H9 (cell line): Measurements from ENCODE around the gene TMCC2. TPM values are rescaled to one million over a fixed set of nuclear protein-coding genes. Genes with fewer than 3 reads are reported as not detected.

Experiments used
- DNase-seq: peaks from one replicate; pipeline ENCODE4 v3.0.0-alpha.2; 2017
- H2AFZ ChIP-seq: one replicate; pipeline ENCODE4 v1.6.1; 2013; ENCODE audit warnings: mild to moderate bottlenecking, low read length, control low read depth, moderate library complexity
- H2AK5ac ChIP-seq: 2 replicates; pipeline ENCODE4 v1.6.1; 2013; ENCODE audit warnings: low read length, control low read depth, mixed read lengths; ENCODE audit not compliant: insufficient read length
- H2BK120ac ChIP-seq: one replicate; pipeline ENCODE4 v1.6.1; 2013; ENCODE audit warnings: low read depth, mild to moderate bottlenecking, low read length, control low read depth, inconsistent platforms; ENCODE audit not compliant: poor library complexity, severe bottlenecking
- H2BK12ac ChIP-seq: 2 replicates; pipeline ENCODE4 v1.6.1; 2013; ENCODE audit warnings: low read length, control low read depth, mixed read lengths, low read depth; ENCODE audit not compliant: insufficient read length
- H2BK15ac ChIP-seq: 2 replicates; pipeline ENCODE4 v1.6.1; 2013; ENCODE audit warnings: low read depth, low read length, control low read depth
- H2BK20ac ChIP-seq: one replicate; pipeline ENCODE4 v1.6.1; 2013; ENCODE audit warnings: low read depth, mild to moderate bottlenecking, low read length, control low read depth, inconsistent platforms; ENCODE audit not compliant: poor library complexity, severe bottlenecking
- H2BK5ac ChIP-seq: 2 replicates; pipeline ENCODE4 v1.6.1; 2013; ENCODE audit warnings: low read length, control low read depth, mixed read lengths; ENCODE audit not compliant: insufficient read length
- H3K14ac ChIP-seq: 2 replicates; pipeline ENCODE4 v1.6.1; 2013; ENCODE audit warnings: low read length, control low read depth; ENCODE audit not compliant: insufficient read depth
- H3K18ac ChIP-seq: 2 replicates; pipeline ENCODE4 v1.6.1; 2013; ENCODE audit warnings: low read depth, mild to moderate bottlenecking, mixed read lengths, low read length, control low read depth; ENCODE audit not compliant: insufficient read length
- H3K23ac ChIP-seq: 2 replicates; pipeline ENCODE4 v1.6.1; 2013; ENCODE audit warnings: low read length, control low read depth, mixed read lengths, low read depth; ENCODE audit not compliant: insufficient read length
- H3K23me2 ChIP-seq: 2 replicates; pipeline ENCODE4 v1.6.1; 2013; ENCODE audit warnings: low read depth, mild to moderate bottlenecking, mixed read lengths, low read length, control low read depth; ENCODE audit not compliant: insufficient read length, poor library complexity, severe bottlenecking
- H3K27ac ChIP-seq: 2 replicates; pipeline ENCODE4 v1.5.1; 2013; ENCODE audit warnings: low read length, control low read depth, mixed read lengths, low read depth; ENCODE audit not compliant: insufficient read length
- H3K27me3 ChIP-seq: 2 replicates; pipeline ENCODE4 v1.6.1; 2013; ENCODE audit warnings: low read length, control low read depth, inconsistent platforms; ENCODE audit not compliant: insufficient read depth
- H3K4ac ChIP-seq: 2 replicates; pipeline ENCODE4 v1.6.1; 2013; ENCODE audit warnings: low read depth, mild to moderate bottlenecking, control low read depth, inconsistent platforms, low read length, moderate library complexity
- H3K4me1 ChIP-seq: 2 replicates; pipeline ENCODE4 v1.6.1; 2013; ENCODE audit warnings: low read length, control low read depth, inconsistent platforms; ENCODE audit not compliant: insufficient read depth
- H3K4me2 ChIP-seq: 2 replicates; pipeline ENCODE4 v1.6.1; 2013; ENCODE audit warnings: low read length, control low read depth, mixed read lengths; ENCODE audit not compliant: insufficient read length, insufficient read depth
- H3K56ac ChIP-seq: 2 replicates; pipeline ENCODE4 v1.6.1; 2013; ENCODE audit warnings: low read depth, mild to moderate bottlenecking, mixed read lengths, low read length, control low read depth; ENCODE audit not compliant: insufficient read length
- H3K79me1 ChIP-seq: 2 replicates; pipeline ENCODE4 v1.6.1; 2013; ENCODE audit warnings: low read depth, mild to moderate bottlenecking, moderate library complexity, low read length, control low read depth, inconsistent platforms; ENCODE audit not compliant: insufficient read depth, poor library complexity, severe bottlenecking
- H3K79me2 ChIP-seq: 2 replicates; pipeline ENCODE4 v1.6.1; 2013; ENCODE audit warnings: low read length, control low read depth, inconsistent platforms; ENCODE audit not compliant: insufficient read depth
- H3K9ac ChIP-seq: 2 replicates; pipeline ENCODE4 v1.6.1; 2013; ENCODE audit warnings: low read length, control low read depth, mixed read lengths; ENCODE audit not compliant: insufficient read length; ENCODE audit errors: extremely low read depth
- H3K9me3 ChIP-seq: one replicate; pipeline ENCODE4 v1.6.1; 2013; ENCODE audit warnings: low read depth, low read length, inconsistent platforms; ENCODE audit not compliant: control insufficient read depth
- H3T11ph ChIP-seq: one replicate; pipeline ENCODE4 v1.6.1; 2013; ENCODE audit warnings: mild to moderate bottlenecking, low read length, control low read depth, inconsistent platforms
- H4K20me1 ChIP-seq: one replicate; pipeline ENCODE4 v1.6.1; 2013; ENCODE audit not compliant: control insufficient read depth, insufficient read length, insufficient read depth
- H4K5ac ChIP-seq: 2 replicates; pipeline ENCODE4 v1.6.1; 2013; ENCODE audit warnings: low read depth, mild to moderate bottlenecking, mixed read lengths, low read length, control low read depth; ENCODE audit not compliant: insufficient read length
- H4K8ac ChIP-seq: replicated peaks from 2 replicates; pipeline ENCODE4 v1.6.1; 2013; ENCODE audit warnings: low read length, control low read depth, mixed read lengths, low read depth; ENCODE audit not compliant: insufficient read length
- H4K91ac ChIP-seq: 2 replicates; pipeline ENCODE4 v1.6.1; 2013; ENCODE audit warnings: low read depth, mild to moderate bottlenecking, moderate library complexity, mixed read lengths, low read length, control low read depth; ENCODE audit not compliant: insufficient read length
- H3K27ac Mint-ChIP-seq, 3 experiments: 2 replicates in 2 of 3; 3 replicates in 1 of 3; pipeline ENCODE4 v1.8.0; 2020 to 2021; ENCODE audit warnings: mixed read lengths in 3 of 3, mild to moderate bottlenecking in 1 of 3, moderate library complexity in 1 of 3
- H3K27me3 Mint-ChIP-seq: 2 replicates; pipeline ENCODE4 v1.8.0; 2021; ENCODE audit warnings: low read depth, mild to moderate bottlenecking, moderate library complexity, mixed read lengths
- H3K36me3 Mint-ChIP-seq, 3 experiments: 2 replicates in 2 of 3; 3 replicates in 1 of 3; pipeline ENCODE4 v1.8.0; 2020 to 2021; ENCODE audit warnings: low read depth in 3 of 3, mixed read lengths in 3 of 3; ENCODE audit not compliant: insufficient read depth in 1 of 3
- H3K4me1 Mint-ChIP-seq, 2 experiments: 2 replicates each; pipeline ENCODE4 v1.8.0; 2020; ENCODE audit warnings: mixed read lengths in 2 of 2
- H3K4me3 Mint-ChIP-seq, 2 experiments: 2 replicates in 1 of 2; 3 replicates in 1 of 2; pipeline ENCODE4 v1.8.0; 2020 to 2021; ENCODE audit warnings: mild to moderate bottlenecking in 2 of 2, mixed read lengths in 2 of 2, moderate library complexity in 1 of 2
- H3K9me3 Mint-ChIP-seq, 2 experiments: 2 replicates in 1 of 2; 3 replicates in 1 of 2; pipeline ENCODE4 v1.8.0; 2020; ENCODE audit warnings: mild to moderate bottlenecking in 2 of 2, mixed read lengths in 2 of 2, moderate library complexity in 1 of 2
- CTCF ChIP-seq: fragments of 200-600 bp; sonication (generic); conservative IDR thresholded peaks from 3 replicates; pipeline ENCODE4 v1.8.0; 2021; ENCODE audit warnings: antibody characterized with exemption, mild to moderate bottlenecking
- total RNA-seq: library from RNA; stranded (reverse); gene quantifications from 2 replicates; pipeline ENCODE4 v1.2.1, GENCODE V29; 2021

The TMCC2 gene
- total RNA-seq, 1 experiment from 2014 or later: 11.7 TPM

- Histone ChIP-seq H3K27me3 (no peaks in the 10 kb centered on the region), H2BK120ac (no peak overlapping the region), H3K18ac (no peak overlapping the region), H3K14ac (no peak overlapping the region), H2AK5ac (no peak overlapping the region), H3K79me1 (no peaks in the 10 kb centered on the region), H3K9ac (no peak overlapping the region), H3K23ac (no peak overlapping the region), H4K8ac (no peak overlapping the region), H4K20me1 (no peaks in the 10 kb centered on the region), H2BK20ac (no peak overlapping the region), H3K9me3 (no peaks in the 10 kb centered on the region), H2BK12ac (no peak overlapping the region), H4K5ac (no peak overlapping the region), H3K23me2 (peaks cover 14% of the 10 kb centered on the region), H3K56ac (no peak overlapping the region), H4K91ac (no peak overlapping the region), H3K4me1 (peaks cover 9% of the 10 kb centered on the region), H2BK15ac (no peak overlapping the region), H3K79me2 (no peaks in the 10 kb centered on the region), H2BK5ac (no peak overlapping the region), H3K27ac (no peak overlapping the region), H3K4ac (no peak overlapping the region), H3T11ph (no peak overlapping the region), H3K4me2 (no peak overlapping the region), H2AFZ (no peak overlapping the region)
- H3K27ac Mint-ChIP-seq: no peak overlapping the region
- no peak overlapping the region for H3K4me3 Mint-ChIP-seq
- no peaks in the 10 kb centered on the region for H3K36me3 Mint-ChIP-seq
- H3K9me3 Mint-ChIP-seq: no peaks in the 10 kb centered on the region; a peak in 1 of 5 replicates
- no peak for TF ChIP-seq CTCF
- peaks cover 23 to 27% of the 10 kb centered on the region in 2 experiments for H3K4me1 Mint-ChIP-seq
- DNase-seq: no peak
- peaks cover 20% of the 10 kb centered on the region for H3K27me3 Mint-ChIP-seq
Measured at GRCh38 chr1:205224736-205225135, 3.0 kb upstream of the TMCC2 start.
